VCaP (cell line): ENCODE results near the gene SPTBN1.

ENCODE experiments used
- H3K27ac ChIP-seq: fragments of 450-650 bp; 2 replicates; pipeline ENCODE4 v1.5.1; 2017
- TF ChIP-seq, protein P1 (sequence below): fragments of 450-650 bp; conservative IDR thresholded peaks from 2 replicates; pipeline ENCODE4 v1.5.1; 2017; ENCODE audit warnings: mild to moderate bottlenecking, moderate library complexity

Gene SPTBN1

DNA sequence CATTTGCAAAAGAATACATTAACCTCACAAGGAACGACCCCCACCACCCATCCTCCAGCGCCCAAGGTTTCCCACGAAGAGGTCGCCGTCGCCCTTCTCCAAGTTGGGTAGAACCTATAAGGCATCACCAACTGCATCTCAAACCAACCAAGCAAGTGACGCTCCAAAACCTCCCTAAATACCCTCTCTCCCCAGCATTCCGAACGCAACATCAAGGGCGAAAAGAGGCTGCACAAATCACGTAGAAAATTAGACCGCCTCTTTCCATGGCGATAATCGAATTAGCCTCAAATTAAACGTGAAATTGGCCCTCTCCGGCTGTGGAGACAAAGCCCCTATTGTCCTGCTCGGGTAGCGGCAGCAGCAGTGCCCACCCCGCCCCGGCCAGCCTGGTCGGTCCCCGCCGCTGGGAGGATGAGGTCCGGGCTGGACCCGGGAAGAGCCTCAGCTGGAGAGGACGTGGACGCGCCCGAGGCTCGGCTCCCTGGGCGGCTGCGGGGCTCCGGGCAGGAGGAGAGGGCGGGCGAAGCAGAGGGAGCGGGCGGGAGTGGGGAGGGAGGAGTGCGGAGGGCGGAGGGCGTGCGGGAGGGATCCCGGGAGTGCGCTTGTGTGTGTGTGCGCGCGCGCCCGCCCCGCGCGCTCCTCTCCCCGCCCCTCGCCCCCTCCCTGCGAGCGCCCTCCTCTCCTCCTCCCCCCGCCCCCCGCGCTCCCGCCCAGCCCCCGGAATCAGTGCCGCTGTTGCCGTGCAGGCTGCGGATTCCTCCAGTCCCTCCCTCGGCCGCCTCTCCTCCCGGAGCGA lies at the start of gene SPTBN1:
Gene SPTBN1 (plus strand): TSS at position 765 of the 799 bp plus-strand sequence. CDS start 70,092 bp downstream, outside the sequence.
- TF ChIP-seq, protein P1, sequence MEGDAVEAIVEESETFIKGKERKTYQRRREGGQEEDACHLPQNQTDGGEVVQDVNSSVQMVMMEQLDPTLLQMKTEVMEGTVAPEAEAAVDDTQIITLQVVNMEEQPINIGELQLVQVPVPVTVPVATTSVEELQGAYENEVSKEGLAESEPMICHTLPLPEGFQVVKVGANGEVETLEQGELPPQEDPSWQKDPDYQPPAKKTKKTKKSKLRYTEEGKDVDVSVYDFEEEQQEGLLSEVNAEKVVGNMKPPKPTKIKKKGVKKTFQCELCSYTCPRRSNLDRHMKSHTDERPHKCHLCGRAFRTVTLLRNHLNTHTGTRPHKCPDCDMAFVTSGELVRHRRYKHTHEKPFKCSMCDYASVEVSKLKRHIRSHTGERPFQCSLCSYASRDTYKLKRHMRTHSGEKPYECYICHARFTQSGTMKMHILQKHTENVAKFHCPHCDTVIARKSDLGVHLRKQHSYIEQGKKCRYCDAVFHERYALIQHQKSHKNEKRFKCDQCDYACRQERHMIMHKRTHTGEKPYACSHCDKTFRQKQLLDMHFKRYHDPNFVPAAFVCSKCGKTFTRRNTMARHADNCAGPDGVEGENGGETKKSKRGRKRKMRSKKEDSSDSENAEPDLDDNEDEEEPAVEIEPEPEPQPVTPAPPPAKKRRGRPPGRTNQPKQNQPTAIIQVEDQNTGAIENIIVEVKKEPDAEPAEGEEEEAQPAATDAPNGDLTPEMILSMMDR = no peak
- peak within 1 kb of the TSS; percentile 92 for H3K27ac ChIP-seq

GRCh38 chr2:54407693-54408092 lies 48.4 kb upstream of the SPTBN1 start:
- TF ChIP-seq, protein P1 = no peak
- H3K27ac ChIP-seq = no peak overlapping the region

GRCh38 chr2:54408288-54408687 lies 47.8 kb upstream of the SPTBN1 start:
- TF ChIP-seq, protein P1 = no peak
- no peak overlapping the region for H3K27ac ChIP-seq

- TF ChIP-seq, protein P1 = no peak
- no peak overlapping the region for H3K27ac ChIP-seq
Observed at GRCh38 chr2:54409752-54410151, 46.4 kb upstream of the SPTBN1 start.

DNA sequence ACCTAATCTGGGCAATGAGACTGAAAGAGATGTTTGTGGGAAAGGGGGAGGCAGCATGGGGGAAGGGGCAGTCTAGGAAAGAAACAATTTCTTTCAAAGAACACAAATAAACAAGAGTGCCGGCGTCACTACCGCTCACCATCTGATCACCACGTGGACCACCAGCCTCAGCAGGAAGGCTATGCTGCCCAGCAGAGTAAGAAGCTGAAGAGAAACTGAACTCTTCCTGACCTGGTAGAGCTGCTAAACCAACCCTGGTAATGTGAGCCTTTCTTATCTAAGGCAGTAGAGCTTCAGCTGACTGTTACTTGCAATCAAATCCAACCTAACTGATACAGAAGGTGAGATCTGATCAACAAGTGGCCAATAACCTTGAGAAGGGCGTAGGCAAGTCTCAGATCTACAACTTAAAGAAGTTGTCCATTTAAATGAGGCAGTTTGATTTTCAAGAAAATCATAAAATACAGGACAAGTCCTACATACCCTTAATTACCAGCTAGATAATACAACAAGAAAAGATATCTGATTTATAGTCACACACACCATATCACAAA lies 44.2 kb upstream of the SPTBN1 start:
- no peak overlapping the region for H3K27ac ChIP-seq
- TF ChIP-seq, protein P1 = no peak

DNA sequence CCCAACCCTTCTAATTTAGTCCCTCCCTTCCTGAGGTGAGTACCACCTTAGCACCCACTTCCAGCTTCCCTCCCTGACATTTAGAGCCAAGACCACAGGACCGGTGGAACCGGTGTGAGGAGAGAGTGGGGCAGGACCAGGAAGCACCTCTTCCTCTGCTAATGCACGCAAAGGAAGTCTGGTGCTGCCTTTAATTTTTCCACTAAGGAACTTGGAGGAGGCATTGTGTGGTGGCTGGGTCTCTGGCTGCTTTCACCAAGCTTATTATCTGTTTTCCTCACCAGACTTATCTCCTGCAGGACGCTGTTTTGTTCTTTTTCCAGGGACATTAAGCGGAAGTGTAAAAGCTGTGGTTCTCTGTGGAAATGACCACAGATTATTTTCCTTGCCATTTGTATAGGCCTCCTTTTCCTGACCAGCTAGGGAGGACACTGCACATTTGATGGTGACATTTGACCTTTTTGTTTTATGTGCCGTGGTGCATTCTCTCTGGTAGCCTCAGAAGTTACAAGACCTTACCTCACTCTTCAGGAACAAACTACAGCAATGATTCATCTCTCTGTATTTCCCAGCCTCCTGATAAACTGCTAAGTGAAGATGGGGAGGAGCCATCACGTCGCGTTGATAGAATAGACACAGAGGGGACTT lies 39.8 kb upstream of the SPTBN1 start:
- TF ChIP-seq, protein P1 = no peak
- peak overlapping the region; percentile 60 for H3K27ac ChIP-seq

DNA sequence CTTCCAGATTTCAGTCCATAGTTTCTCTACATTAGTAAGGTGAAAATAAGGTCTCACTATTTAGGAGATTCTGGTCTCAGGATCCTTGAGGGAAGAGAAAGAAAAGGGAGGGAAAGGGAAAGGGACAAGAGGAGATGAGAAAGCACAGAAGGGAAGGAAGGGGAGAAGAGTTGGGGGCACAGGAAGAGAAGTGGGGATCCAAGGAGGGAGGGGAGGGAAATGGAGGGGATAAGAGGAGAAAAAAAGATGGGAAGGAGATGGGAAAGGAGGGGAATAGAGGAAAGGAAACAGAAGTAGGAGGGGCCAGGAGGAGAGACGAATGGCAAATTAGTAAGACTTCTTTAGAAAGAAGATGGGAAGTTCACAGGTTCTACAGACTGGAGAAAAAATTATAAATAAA lies 39.2 kb upstream of the SPTBN1 start:
- TF ChIP-seq, protein P1 = no peak
- peak overlapping the region; percentile 60 for H3K27ac ChIP-seq
